ENCODE measurements around the gene SNX5. TPM values are rescaled to one million over a fixed set of nuclear protein-coding genes. Genes with fewer than 3 reads are reported as not detected.

The SNX5 gene
- total and polyA plus RNA-seq, 2 of the 13 experiments (the other 11 are each of a cell fraction or from before 2014, with no cell fraction given) = 664 to 1,040 TPM

DNA sequence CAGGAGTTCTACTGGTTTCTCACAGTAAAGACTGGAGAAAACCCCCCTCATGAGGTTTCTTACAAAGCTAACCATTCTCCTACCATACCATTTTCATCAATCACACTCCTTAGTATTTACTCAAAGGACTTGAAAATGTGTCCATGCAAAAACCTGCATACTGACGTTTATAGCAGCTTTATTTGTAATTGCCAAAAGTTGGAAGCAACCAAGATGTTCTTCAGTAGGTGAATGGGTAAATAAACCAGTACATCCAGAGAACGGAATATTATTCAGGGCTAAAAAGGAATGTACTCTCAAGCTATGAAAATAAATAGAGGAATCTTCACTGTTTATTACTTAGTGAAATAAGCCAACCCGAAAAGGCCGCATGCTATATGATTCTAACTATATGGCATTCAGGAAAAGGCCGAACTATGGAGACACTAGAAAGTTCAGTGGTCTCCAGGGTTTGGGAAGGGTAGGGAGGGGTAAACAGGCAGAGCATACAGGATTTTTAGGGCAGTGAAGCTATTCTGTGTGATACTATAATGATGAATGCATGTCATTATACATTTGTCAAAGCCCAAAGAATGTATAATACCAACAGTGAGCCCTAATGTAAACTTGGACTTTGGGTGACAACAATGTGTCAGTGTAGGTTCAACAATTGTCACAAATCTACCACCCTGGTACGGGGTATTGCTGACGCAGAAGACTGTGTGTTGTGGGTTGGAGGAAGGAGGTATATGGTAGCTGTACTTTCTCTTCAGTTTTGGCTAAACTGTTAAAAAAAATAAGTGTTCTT is 50.6 kb downstream of the SNX5 start (continued):
- TF ChIP-seq, protein P1, sequence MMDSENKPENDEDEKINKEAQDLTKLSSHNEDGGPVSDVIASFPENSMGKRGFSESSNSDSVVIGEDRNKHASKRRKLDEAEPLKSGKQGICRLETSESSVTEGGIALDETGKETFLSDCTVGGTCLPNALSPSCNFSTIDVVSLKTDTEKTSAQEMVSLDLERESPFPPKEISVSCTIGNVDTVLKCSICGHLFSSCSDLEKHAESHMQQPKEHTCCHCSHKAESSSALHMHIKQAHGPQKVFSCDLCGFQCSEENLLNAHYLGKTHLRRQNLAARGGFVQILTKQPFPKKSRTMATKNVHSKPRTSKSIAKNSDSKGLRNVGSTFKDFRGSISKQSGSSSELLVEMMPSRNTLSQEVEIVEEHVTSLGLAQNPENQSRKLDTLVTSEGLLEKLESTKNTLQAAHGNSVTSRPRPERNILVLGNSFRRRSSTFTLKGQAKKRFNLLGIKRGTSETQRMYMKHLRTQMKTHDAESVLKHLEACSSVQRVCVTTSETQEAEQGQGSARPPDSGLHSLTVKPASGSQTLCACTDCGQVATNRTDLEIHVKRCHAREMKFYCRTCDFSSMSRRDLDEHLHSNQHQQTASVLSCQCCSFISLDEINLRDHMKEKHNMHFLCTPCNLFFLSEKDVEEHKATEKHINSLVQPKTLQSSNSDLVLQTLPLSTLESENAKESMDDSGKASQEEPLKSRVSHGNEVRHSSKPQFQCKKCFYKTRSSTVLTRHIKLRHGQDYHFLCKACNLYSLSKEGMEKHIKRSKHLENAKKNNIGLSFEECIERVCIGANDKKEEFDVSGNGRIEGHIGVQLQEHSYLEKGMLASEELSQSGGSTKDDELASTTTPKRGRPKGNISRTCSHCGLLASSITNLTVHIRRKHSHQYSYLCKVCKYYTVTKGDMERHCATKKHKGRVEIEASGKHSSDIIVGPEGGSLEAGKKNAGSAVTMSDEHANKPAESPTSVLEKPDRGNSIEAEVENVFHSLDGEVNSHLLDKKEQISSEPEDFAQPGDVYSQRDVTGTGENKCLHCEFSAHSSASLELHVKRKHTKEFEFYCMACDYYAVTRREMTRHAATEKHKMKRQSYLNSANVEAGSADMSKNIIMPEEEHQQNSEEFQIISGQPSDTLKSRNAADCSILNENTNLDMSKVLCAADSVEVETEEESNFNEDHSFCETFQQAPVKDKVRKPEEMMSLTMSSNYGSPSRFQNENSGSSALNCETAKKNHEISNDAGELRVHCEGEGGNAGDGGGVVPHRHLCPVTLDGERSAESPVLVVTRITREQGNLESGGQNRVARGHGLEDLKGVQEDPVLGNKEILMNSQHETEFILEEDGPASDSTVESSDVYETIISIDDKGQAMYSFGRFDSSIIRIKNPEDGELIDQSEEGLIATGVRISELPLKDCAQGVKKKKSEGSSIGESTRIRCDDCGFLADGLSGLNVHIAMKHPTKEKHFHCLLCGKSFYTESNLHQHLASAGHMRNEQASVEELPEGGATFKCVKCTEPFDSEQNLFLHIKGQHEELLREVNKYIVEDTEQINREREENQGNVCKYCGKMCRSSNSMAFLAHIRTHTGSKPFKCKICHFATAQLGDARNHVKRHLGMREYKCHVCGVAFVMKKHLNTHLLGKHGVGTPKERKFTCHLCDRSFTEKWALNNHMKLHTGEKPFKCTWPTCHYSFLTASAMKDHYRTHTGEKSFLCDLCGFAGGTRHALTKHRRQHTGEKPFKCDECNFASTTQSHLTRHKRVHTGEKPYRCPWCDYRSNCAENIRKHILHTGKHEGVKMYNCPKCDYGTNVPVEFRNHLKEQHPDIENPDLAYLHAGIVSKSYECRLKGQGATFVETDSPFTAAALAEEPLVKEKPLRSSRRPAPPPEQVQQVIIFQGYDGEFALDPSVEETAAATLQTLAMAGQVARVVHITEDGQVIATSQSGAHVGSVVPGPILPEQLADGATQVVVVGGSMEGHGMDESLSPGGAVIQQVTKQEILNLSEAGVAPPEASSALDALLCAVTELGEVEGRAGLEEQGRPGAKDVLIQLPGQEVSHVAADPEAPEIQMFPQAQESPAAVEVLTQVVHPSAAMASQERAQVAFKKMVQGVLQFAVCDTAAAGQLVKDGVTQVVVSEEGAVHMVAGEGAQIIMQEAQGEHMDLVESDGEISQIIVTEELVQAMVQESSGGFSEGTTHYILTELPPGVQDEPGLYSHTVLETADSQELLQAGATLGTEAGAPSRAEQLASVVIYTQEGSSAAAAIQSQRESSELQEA (CRISPR knock-in tag; IDR thresholded peaks at IDR 0.05; ENCODE audit: not compliant biosample characterization) = no peak
- no peak for TF ChIP-seq HOXA9 (CRISPR knock-in tag; IDR thresholded peaks at IDR 0.05; ENCODE audit: borderline replicate concordance)
- TF ChIP-seq ZNF879 (CRISPR knock-in tag; IDR thresholded peaks at IDR 0.05) = no peak
- no peak for TF ChIP-seq ZNF850 (CRISPR knock-in tag; conservative IDR thresholded peaks at IDR 0.05)
- no peak for TF ChIP-seq MED13 (CRISPR knock-in tag; IDR thresholded peaks at IDR 0.05)
- TF ChIP-seq MBD4 (IDR thresholded peaks at IDR 0.05; ENCODE audit: borderline replicate concordance, low read length) = no peak
- no peak for TF ChIP-seq SP1 (IDR thresholded peaks at IDR 0.05)
- TF ChIP-seq SP1 (CRISPR knock-in tag; IDR thresholded peaks at IDR 0.05) = no peak
- no peak for TF ChIP-seq ZNF329 (CRISPR knock-in tag; IDR thresholded peaks at IDR 0.05; ENCODE audit: low read depth)
- TF ChIP-seq, protein P2, sequence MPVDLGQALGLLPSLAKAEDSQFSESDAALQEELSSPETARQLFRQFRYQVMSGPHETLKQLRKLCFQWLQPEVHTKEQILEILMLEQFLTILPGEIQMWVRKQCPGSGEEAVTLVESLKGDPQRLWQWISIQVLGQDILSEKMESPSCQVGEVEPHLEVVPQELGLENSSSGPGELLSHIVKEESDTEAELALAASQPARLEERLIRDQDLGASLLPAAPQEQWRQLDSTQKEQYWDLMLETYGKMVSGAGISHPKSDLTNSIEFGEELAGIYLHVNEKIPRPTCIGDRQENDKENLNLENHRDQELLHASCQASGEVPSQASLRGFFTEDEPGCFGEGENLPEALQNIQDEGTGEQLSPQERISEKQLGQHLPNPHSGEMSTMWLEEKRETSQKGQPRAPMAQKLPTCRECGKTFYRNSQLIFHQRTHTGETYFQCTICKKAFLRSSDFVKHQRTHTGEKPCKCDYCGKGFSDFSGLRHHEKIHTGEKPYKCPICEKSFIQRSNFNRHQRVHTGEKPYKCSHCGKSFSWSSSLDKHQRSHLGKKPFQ (CRISPR knock-in tag; IDR thresholded peaks at IDR 0.05; ENCODE audit: insufficient replicate concordance) = no peak
- no peak for TF ChIP-seq AHR (CRISPR knock-in tag; IDR thresholded peaks at IDR 0.05)
- TF ChIP-seq ZNF124 (CRISPR knock-in tag; IDR thresholded peaks at IDR 0.05) = no peak
- TF ChIP-seq CHCHD3 (CRISPR knock-in tag; IDR thresholded peaks at IDR 0.05) = no peak
- no peak for TF ChIP-seq ZNF451 (CRISPR knock-in tag; IDR thresholded peaks at IDR 0.05)
- TF ChIP-seq MTA3 (CRISPR knock-in tag; IDR thresholded peaks at IDR 0.05) = no peak
- TF ChIP-seq ZNF24 (IDR thresholded peaks at IDR 0.05) = no peak
- no peak for TF ChIP-seq ZNF660 (CRISPR knock-in tag; IDR thresholded peaks at IDR 0.05; ENCODE audit: borderline replicate concordance, low read depth)
- no peak for TF ChIP-seq IKZF1 (IDR thresholded peaks at IDR 0.05)
- no peak for TF ChIP-seq ZNF598 (CRISPR knock-in tag; IDR thresholded peaks at IDR 0.05; ENCODE audit: borderline replicate concordance)
- no peak for TF ChIP-seq SMAD9 (CRISPR knock-in tag; IDR thresholded peaks at IDR 0.05)
- TF ChIP-seq ZFP1 (CRISPR knock-in tag; IDR thresholded peaks at IDR 0.05) = no peak
- TF ChIP-seq SMAD3 (CRISPR knock-in tag; IDR thresholded peaks at IDR 0.05) = no peak
- TF ChIP-seq SRY (CRISPR knock-in tag; IDR thresholded peaks at IDR 0.05) = no peak
